HEK293 (cell line): ENCODE results near the gene GRK7.

ENCODE experiments used
- CTCF ChIA-PET: fragments of 350-600 bp; formaldehyde crosslinking; extraction: SDS; loops from one replicate; lab custom pipeline; 2021; ENCODE audit warnings: antibody characterized with exemption; lab: Yijun Ruan, JAX
- POLR2A ChIA-PET: fragments of 300-600 bp; formaldehyde crosslinking; extraction: SDS; loops from one replicate; lab custom pipeline; 2020; ENCODE audit warnings: antibody characterized with exemption, inconsistent platforms; lab: Yijun Ruan, JAX
- H3K27ac ChIP-seq: fragments of 200-500 bp; sonication (Bioruptor generic); 2 replicates; pipeline ENCODE4 v1.5.1; 2014; ENCODE audit warnings: low read depth, low read length, control low read depth, inconsistent platforms; ENCODE audit errors: extremely low read depth
- H3K36me3 ChIP-seq, 2 experiments: fragments of 200-500 bp in 1 of 2; sonication (Bioruptor generic) in 1 of 2; 1 replicate in 1 of 2; 2 replicates in 1 of 2; pipeline ENCODE4 v1.5.1; 2014 to 2017; ENCODE audit warnings: inconsistent platforms in 2 of 2, low read length in 2 of 2; ENCODE audit not compliant: control insufficient read depth in 2 of 2, insufficient read depth in 1 of 2
- H3K4me1 ChIP-seq: fragments of 200-500 bp; sonication (Bioruptor generic); 2 replicates; pipeline ENCODE4 v1.5.1; 2014; ENCODE audit warnings: mild to moderate bottlenecking, low read length, inconsistent platforms; ENCODE audit not compliant: control insufficient read depth, insufficient read depth
- H3K4me3 ChIP-seq: 2 replicates; pipeline ENCODE4 v1.5.1; 2011; ENCODE audit warnings: low read depth, mild to moderate bottlenecking, control low read depth, low read length, moderate library complexity
- H3K9me3 ChIP-seq: fragments of 200-500 bp; sonication (Bioruptor generic); 2 replicates; pipeline ENCODE4 v1.5.1; 2014; ENCODE audit warnings: low read depth, low read length, inconsistent platforms; ENCODE audit not compliant: control insufficient read depth, insufficient read depth
- GFI1B ChIP-seq: fragments of 450-650 bp; formaldehyde crosslinking; IDR thresholded peaks from 2 replicates; pipeline ENCODE4 v1.5.1; 2016; ENCODE audit warnings: missing biosample characterization, missing genetic modification characterization
- SCRT2 ChIP-seq: fragments of 450-650 bp; formaldehyde crosslinking; IDR thresholded peaks from 2 replicates; pipeline ENCODE4 v1.5.1; 2016; ENCODE audit warnings: missing biosample characterization, missing genetic modification characterization
- SP3 ChIP-seq: fragments of 450-650 bp; formaldehyde crosslinking; IDR thresholded peaks from 2 replicates; pipeline ENCODE4 v1.5.1; 2016; ENCODE audit warnings: missing biosample characterization, missing genetic modification characterization
- WT1 ChIP-seq: fragments of 450-650 bp; formaldehyde crosslinking; IDR thresholded peaks from 2 replicates; pipeline ENCODE4 v1.5.1; 2016; ENCODE audit warnings: missing biosample characterization, missing genetic modification characterization
- ZBTB1 ChIP-seq: fragments of 450-650 bp; formaldehyde crosslinking; IDR thresholded peaks from 2 replicates; pipeline ENCODE4 v1.5.1; 2016; ENCODE audit warnings: missing biosample characterization, missing genetic modification characterization
- ZBTB7A ChIP-seq: fragments of 450-650 bp; formaldehyde crosslinking; IDR thresholded peaks from 2 replicates; pipeline ENCODE4 v1.5.1; 2016; ENCODE audit warnings: low read depth, missing biosample characterization, missing genetic modification characterization
- ZNF16 ChIP-seq: fragments of 450-650 bp; formaldehyde crosslinking; IDR thresholded peaks from 2 replicates; pipeline ENCODE4 v1.5.1; 2016; ENCODE audit warnings: low read depth, missing biosample characterization, missing genetic modification characterization
- ZNF585B ChIP-seq: fragments of 450-650 bp; formaldehyde crosslinking; IDR thresholded peaks from 2 replicates; pipeline ENCODE4 v1.5.1; 2016; ENCODE audit warnings: missing biosample characterization, missing genetic modification characterization
- ZNF600 ChIP-seq: fragments of 450-650 bp; formaldehyde crosslinking; IDR thresholded peaks from 2 replicates; pipeline ENCODE4 v1.5.1; 2016; ENCODE audit warnings: missing biosample characterization, missing genetic modification characterization
- ZNF621 ChIP-seq: fragments of 450-650 bp; formaldehyde crosslinking; IDR thresholded peaks from 2 replicates; pipeline ENCODE4 v1.5.1; 2017; ENCODE audit warnings: missing biosample characterization, missing genetic modification characterization
- ZNF664 ChIP-seq: fragments of 450-650 bp; formaldehyde crosslinking; IDR thresholded peaks from 2 replicates; pipeline ENCODE4 v1.5.1; 2016; ENCODE audit warnings: missing biosample characterization, missing genetic modification characterization
- ZNF670 ChIP-seq: fragments of 450-650 bp; formaldehyde crosslinking; IDR thresholded peaks from 2 replicates; pipeline ENCODE4 v1.5.1; 2016; ENCODE audit warnings: missing biosample characterization, missing genetic modification characterization, low read depth
- ZNF701 ChIP-seq: fragments of 450-650 bp; formaldehyde crosslinking; IDR thresholded peaks from 2 replicates; pipeline ENCODE4 v1.5.1; 2016; ENCODE audit warnings: missing biosample characterization, missing genetic modification characterization
- ZNF837 ChIP-seq: fragments of 450-650 bp; formaldehyde crosslinking; IDR thresholded peaks from 2 replicates; pipeline ENCODE4 v1.5.1; 2016; ENCODE audit warnings: missing biosample characterization, missing genetic modification characterization
- ZSCAN23 ChIP-seq: fragments of 450-650 bp; formaldehyde crosslinking; IDR thresholded peaks from 2 replicates; pipeline ENCODE4 v1.5.1; 2016; ENCODE audit warnings: missing biosample characterization, missing genetic modification characterization
- TF ChIP-seq, protein P1 (sequence below): fragments of 450-650 bp; formaldehyde crosslinking; IDR thresholded peaks from 2 replicates; pipeline ENCODE4 v1.5.1; 2016; ENCODE audit warnings: missing biosample characterization, missing genetic modification characterization
- TF ChIP-seq, protein P2 (sequence below): fragments of 450-650 bp; formaldehyde crosslinking; IDR thresholded peaks from 2 replicates; pipeline ENCODE4 v1.5.1; 2016; ENCODE audit warnings: missing biosample characterization, missing genetic modification characterization
- TF ChIP-seq, protein P3 (sequence below): fragments of 450-650 bp; formaldehyde crosslinking; IDR thresholded peaks from 2 replicates; pipeline ENCODE4 v1.5.0; 2017; ENCODE audit warnings: missing biosample characterization, missing genetic modification characterization, borderline replicate concordance
- TF ChIP-seq, protein P4 (sequence below): fragments of 450-650 bp; formaldehyde crosslinking; IDR thresholded peaks from 2 replicates; pipeline ENCODE4 v1.5.1; 2016; ENCODE audit warnings: missing biosample characterization, missing genetic modification characterization

GRK7 gene

DNA sequence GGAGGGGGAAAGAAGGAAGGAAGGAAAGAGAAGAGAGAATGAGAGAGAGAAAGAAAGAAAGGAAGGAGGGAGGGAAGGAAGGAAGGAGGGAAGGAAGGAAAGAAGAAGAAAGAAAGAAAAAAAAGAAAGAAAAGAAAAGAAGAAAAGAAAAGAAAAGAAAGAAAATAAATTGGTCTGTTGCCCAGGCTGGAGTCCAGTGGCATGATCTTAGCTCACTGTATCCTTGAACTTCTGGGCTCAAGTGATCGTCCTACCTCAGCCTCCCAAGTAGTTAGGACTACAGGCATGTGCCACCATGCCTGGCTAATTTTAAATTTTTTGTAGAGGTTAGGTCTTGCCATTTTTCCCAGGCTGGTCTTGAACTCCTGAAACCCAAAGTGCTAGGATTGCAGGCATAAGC is 36.7 kb upstream of the GRK7 start:
- no peak overlapping the region for H3K4me3 ChIP-seq
- TF ChIP-seq WT1 (tag by site-specific recombination) (no peak), ZNF701 (tag by site-specific recombination) (no peak)
- TF ChIP-seq, protein P1, sequence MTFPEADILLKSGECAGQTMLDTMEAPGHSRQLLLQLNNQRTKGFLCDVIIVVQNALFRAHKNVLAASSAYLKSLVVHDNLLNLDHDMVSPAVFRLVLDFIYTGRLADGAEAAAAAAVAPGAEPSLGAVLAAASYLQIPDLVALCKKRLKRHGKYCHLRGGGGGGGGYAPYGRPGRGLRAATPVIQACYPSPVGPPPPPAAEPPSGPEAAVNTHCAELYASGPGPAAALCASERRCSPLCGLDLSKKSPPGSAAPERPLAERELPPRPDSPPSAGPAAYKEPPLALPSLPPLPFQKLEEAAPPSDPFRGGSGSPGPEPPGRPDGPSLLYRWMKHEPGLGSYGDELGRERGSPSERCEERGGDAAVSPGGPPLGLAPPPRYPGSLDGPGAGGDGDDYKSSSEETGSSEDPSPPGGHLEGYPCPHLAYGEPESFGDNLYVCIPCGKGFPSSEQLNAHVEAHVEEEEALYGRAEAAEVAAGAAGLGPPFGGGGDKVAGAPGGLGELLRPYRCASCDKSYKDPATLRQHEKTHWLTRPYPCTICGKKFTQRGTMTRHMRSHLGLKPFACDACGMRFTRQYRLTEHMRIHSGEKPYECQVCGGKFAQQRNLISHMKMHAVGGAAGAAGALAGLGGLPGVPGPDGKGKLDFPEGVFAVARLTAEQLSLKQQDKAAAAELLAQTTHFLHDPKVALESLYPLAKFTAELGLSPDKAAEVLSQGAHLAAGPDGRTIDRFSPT (tag by site-specific recombination): no peak
- CTCF ChIA-PET: no interaction called here
- no peaks in the 10 kb centered on the region for H3K9me3 ChIP-seq
- POLR2A ChIA-PET: no interaction called here
- H3K4me1 ChIP-seq: no peaks in the 10 kb centered on the region
- no peak overlapping the region for H3K27ac ChIP-seq
- no peaks in the 10 kb centered on the region for H3K36me3 ChIP-seq

DNA sequence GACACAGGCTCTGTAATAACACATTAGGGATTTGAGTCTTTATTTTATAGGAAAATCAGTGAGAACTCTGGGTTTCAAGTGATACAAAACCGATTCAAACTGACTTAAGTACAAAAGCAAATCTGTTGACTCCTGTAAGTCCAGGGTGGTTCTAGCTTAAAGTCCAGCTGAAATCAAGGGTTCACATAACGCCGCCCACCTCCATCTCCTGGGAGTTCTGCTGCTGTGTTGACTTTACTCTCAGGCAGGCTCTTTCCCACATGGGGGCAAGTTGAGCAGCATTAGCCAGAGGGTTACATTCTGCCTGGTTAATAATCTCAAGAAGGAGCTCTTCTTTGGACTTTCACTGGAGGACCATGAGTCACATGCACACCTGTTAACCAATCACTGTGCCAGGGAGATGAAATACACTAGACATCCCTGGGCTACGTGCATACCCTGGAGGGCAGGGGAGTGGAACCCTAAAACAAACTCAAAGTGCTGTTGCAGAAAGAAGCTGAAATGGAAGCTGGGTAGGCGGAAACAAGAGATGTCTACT is 34.8 kb upstream of the GRK7 start:
- CTCF ChIA-PET: interaction anchor here (0.6 to 1.3 kb wide), 2 partner anchors 9 to 140 kb away, joined by 3 to 4 read pairs; no protein-coding TSS in a partner anchor
- Histone ChIP-seq H3K9me3 (no peaks in the 10 kb centered on the region), H3K36me3 (no peaks in the 10 kb centered on the region), H3K27ac (no peak overlapping the region), H3K4me1 (no peaks in the 10 kb centered on the region), H3K4me3 (no peak overlapping the region)
- POLR2A ChIA-PET: no interaction called here
- TF ChIP-seq SCRT2 (tag by site-specific recombination): 0 out of 2 replicates have a peak, but pooled peaks have one; percentile 30
- TF ChIP-seq ZBTB1 (tag by site-specific recombination): no peak

DNA sequence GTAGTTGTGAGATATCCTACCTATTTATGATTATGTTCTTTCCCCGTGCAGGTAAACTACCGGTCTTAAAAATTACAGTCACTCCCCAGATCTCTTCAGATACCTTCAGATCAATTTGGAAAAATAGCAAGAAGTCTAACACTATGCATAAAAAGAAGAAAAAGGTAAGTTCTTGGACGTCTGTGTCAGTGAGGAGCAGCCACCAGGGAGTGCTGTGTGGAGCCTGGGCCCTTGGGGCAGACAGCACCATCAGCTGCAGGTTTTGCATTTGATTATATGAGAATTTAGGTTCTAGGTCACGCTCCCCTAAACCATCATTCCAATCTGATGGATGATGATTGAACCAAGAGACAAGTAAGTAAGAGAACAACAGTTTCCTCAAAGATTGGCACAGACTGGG is 34.0 kb upstream of the GRK7 start:
- H3K4me1 ChIP-seq: no peaks in the 10 kb centered on the region
- no peak overlapping the region for H3K27ac ChIP-seq
- no peaks in the 10 kb centered on the region for H3K9me3 ChIP-seq
- H3K4me3 ChIP-seq: no peak overlapping the region
- ChIA-PET POLR2A (no interaction called here), CTCF (interaction anchor here (0.6 to 1.3 kb wide), 2 partner anchors 8 to 139 kb away, joined by 3 to 4 read pairs; no protein-coding TSS in a partner anchor)
- H3K36me3 ChIP-seq: no peaks in the 10 kb centered on the region
- TF ChIP-seq ZNF670 (tag by site-specific recombination): no peak
- TF ChIP-seq ZNF16 (tag by site-specific recombination): no peak
- TF ChIP-seq, protein P2, sequence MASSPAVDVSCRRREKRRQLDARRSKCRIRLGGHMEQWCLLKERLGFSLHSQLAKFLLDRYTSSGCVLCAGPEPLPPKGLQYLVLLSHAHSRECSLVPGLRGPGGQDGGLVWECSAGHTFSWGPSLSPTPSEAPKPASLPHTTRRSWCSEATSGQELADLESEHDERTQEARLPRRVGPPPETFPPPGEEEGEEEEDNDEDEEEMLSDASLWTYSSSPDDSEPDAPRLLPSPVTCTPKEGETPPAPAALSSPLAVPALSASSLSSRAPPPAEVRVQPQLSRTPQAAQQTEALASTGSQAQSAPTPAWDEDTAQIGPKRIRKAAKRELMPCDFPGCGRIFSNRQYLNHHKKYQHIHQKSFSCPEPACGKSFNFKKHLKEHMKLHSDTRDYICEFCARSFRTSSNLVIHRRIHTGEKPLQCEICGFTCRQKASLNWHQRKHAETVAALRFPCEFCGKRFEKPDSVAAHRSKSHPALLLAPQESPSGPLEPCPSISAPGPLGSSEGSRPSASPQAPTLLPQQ (tag by site-specific recombination): no peak
- no peak for TF ChIP-seq ZNF837 (tag by site-specific recombination)
- TF ChIP-seq ZSCAN23 (tag by site-specific recombination): no peak
- no peak for TF ChIP-seq ZNF600 (tag by site-specific recombination)
- TF ChIP-seq ZBTB7A: no peak
- no peak for TF ChIP-seq SP3 (tag by site-specific recombination)
- TF ChIP-seq, protein P3, sequence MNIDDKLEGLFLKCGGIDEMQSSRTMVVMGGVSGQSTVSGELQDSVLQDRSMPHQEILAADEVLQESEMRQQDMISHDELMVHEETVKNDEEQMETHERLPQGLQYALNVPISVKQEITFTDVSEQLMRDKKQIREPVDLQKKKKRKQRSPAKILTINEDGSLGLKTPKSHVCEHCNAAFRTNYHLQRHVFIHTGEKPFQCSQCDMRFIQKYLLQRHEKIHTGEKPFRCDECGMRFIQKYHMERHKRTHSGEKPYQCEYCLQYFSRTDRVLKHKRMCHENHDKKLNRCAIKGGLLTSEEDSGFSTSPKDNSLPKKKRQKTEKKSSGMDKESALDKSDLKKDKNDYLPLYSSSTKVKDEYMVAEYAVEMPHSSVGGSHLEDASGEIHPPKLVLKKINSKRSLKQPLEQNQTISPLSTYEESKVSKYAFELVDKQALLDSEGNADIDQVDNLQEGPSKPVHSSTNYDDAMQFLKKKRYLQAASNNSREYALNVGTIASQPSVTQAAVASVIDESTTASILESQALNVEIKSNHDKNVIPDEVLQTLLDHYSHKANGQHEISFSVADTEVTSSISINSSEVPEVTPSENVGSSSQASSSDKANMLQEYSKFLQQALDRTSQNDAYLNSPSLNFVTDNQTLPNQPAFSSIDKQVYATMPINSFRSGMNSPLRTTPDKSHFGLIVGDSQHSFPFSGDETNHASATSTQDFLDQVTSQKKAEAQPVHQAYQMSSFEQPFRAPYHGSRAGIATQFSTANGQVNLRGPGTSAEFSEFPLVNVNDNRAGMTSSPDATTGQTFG (tag by site-specific recombination): no peak
- TF ChIP-seq ZNF585B: no peak
- no peak for TF ChIP-seq ZNF664 (tag by site-specific recombination)
- TF ChIP-seq, protein P4, sequence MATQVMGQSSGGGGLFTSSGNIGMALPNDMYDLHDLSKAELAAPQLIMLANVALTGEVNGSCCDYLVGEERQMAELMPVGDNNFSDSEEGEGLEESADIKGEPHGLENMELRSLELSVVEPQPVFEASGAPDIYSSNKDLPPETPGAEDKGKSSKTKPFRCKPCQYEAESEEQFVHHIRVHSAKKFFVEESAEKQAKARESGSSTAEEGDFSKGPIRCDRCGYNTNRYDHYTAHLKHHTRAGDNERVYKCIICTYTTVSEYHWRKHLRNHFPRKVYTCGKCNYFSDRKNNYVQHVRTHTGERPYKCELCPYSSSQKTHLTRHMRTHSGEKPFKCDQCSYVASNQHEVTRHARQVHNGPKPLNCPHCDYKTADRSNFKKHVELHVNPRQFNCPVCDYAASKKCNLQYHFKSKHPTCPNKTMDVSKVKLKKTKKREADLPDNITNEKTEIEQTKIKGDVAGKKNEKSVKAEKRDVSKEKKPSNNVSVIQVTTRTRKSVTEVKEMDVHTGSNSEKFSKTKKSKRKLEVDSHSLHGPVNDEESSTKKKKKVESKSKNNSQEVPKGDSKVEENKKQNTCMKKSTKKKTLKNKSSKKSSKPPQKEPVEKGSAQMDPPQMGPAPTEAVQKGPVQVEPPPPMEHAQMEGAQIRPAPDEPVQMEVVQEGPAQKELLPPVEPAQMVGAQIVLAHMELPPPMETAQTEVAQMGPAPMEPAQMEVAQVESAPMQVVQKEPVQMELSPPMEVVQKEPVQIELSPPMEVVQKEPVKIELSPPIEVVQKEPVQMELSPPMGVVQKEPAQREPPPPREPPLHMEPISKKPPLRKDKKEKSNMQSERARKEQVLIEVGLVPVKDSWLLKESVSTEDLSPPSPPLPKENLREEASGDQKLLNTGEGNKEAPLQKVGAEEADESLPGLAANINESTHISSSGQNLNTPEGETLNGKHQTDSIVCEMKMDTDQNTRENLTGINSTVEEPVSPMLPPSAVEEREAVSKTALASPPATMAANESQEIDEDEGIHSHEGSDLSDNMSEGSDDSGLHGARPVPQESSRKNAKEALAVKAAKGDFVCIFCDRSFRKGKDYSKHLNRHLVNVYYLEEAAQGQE: no peak
- no peak for TF ChIP-seq ZNF621 (tag by site-specific recombination)
- no peak for TF ChIP-seq GFI1B
